Posterior vena cava (tissue), 2 donors: ENCODE results near the gene GPR75. TPM values are rescaled to one million over a fixed set of nuclear protein-coding genes. Genes with fewer than 3 reads are reported as not detected.
"Not testable (repeated sequence)": the region's sequence is repeated elsewhere in the genome, so short reads cannot be mapped to it uniquely, and the experiment has no call there.

ENCODE experiments used
- DNase-seq: peaks from one replicate; pipeline ENCODE4 v3.0.0-alpha.2; 2020; ENCODE audit warnings: low spot score
- intact Hi-C, 2 donors: fragments of 100-400 bp; cut with DNase I; formaldehyde crosslinking; loops; one replicate each; pipeline versions ENCODE4 v1.14.1 to v1.14.2; 2022 to 2023
- total RNA-seq, 2 donors: library from RNA; stranded (reverse); fragmentation: NEBNext Ultra II Directional; extraction: Animal tissue kit (Norgen Biotek cat#: 25700); gene quantifications; one replicate each; pipeline ENCODE4 v1.2.1, GENCODE V29; 2021
- donor health status: DM: yes; HTN: yes; CAD: no.
- donor health status: DM: yes; HTN: yes; CAD: no.

The GPR75 gene
- total RNA-seq, 2 donors from 2014 or later: 1.7 to 2.1 TPM

DNA sequence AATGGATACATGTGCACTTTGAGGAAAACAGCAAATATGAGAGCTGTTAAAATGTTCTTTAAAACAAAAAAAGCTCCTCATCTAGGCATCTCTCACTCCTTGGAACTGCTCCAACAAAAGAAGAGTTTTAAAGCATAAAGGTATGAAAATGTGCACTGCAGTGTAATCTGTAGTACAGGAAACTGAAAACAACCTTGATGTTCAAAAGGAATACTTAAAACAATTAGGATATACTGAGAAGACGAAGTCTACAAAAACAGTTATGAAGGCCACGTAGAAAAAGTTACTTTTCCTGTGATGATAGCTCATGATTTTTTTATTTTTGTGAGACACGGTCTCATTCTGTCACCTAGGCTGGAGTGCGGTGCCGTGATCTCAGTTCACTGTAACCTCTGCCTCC is 2.1 kb upstream of the GPR75 start:
- intact Hi-C loops: no loop called here

DNA sequence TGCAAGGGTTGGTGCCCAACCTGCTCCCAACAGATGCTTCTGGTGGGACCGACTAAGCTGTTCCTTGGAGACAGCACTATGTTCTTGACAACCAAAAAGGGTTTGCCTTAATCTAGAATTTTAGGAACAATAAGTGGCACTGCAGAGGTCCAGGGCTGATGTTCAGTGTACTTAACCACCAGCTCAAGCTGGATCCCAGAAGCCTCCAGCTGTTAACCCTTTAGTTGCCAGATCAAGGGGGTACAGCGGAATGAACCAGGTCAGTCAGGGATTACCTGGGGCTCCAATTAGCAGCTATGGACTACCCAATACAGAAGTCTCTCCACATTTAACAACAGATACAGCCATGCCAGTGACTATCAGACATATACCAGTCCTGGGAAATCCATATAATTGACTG is 3.5 kb downstream of the GPR75 start:
- DNase-seq: no peak
- intact Hi-C loops: no loop called here

More for the DNA sequence above, 2.1 kb upstream of the GPR75 start:
- DNase-seq: no peak

DNA sequence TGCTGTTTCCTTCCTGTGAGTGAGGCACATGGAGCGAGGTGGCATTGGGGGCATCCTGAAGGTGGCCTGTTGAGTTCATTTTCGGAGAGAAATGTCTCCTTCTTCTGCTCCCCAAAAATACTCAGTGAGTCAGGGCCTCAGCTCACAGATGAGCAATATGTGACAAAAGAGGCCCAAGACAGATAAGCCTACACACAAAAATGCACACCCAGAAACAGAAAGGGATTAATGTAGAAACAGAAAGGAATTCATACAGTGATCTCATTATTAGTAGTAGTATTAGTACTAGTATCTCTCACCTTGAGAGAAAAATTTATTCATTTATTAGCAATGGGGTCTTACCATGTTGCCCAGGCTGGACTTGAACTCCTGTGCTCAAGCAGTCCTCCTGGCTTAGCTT is 5.1 kb downstream of the GPR75 start:
- no peak for DNase-seq
- intact Hi-C loops: no loop called here

DNA sequence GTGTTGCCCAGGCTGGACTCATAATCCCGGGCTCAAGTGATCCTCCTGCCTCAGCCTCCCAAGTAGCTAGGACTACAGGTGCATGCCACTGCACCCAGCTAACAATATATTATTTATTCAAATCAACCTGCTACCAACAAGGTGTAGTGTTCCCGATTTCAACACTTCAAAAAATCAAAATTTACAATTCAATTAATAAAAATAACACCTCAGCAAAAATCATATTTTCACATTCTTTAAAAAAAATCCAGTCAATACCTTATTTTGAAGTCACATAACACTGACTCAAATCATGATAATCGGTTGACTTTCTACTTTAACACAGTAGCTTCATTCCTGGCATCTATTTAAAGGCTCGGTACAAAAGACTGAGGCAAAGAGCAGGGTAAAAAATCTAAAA is 7.2 kb downstream of the GPR75 start:
- intact Hi-C loops: no loop called here

DNA sequence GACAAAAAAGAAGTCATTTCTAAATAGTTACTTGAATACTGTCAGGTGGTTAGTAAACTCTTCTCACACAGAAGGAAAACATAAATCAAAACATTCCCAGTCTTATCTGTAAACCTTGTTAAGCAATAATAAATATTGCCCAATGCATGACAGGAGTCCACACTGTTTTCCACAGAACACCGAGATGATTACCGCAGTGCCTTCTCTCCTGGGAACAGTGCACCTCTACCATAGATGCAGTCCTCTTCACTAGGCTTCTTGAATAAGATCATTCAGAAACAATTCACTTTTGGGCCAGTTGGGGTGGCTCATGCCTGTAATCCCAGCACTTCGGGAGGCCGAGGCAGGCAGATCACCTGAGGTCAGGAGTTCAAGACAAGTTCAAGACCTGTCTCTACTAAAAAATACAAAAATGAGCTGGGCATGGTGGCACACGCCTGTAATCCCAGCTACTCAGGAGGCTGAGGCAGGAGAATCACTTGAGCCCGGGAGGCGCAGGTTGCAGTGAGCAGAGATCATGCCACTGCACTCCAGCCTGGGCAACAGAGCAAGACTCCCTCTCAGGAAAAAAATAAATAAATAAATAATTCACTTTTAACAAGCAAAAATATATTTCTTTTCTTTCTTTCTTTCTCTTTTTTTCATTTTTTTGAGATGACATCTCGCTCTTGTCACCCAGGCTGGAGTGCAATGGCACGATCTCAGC is 8.6 kb downstream of the GPR75 start:
- DNase-seq, intact Hi-C loops: not testable (repeated sequence)

More for the DNA sequence above, 7.2 kb downstream of the GPR75 start:
- DNase-seq: no peak

DNA sequence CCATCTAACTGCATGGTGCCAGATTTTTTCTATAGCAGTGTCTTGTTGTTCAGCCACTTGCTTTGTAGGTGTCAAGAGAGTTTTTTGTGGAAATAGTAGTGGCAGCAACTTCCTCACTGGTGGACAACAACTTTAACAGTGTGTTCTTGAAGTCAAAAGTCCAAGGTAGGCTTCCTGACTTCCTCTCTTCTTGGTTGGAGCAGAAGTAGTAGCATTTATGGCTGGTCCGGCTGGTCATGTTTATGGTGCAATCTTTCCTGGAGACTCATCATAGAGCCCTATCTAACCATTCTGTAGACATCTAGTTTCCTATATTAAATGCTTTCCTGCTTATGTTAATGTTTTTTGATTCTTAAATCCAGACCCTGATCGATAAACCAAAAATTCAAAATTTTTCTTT is 11.7 kb downstream of the GPR75 start:
- intact Hi-C loops: no loop called here

DNA sequence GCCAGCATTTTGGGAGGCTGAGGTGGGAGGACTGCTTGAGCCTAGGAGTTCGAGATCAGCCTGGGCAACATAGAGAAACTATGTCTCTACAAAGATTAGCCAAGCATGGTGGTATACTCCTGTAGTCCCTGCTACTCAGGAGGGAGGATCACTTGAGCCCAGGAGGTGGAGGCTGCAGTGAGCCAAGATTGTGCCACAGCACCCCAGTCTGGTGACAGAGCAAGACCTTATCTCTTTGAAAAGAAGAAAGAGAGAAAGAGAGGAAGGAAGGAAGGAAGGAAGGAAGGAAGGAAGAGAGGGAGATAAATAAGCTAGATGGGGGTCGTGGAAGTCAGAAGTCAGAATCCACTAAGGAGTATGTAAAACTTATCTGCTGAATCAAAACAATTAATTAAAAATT is 16.2 kb downstream of the GPR75 start:
- intact Hi-C loops: no loop called here

More for the DNA sequence above, 11.7 kb downstream of the GPR75 start:
- DNase-seq: no peak

DNA sequence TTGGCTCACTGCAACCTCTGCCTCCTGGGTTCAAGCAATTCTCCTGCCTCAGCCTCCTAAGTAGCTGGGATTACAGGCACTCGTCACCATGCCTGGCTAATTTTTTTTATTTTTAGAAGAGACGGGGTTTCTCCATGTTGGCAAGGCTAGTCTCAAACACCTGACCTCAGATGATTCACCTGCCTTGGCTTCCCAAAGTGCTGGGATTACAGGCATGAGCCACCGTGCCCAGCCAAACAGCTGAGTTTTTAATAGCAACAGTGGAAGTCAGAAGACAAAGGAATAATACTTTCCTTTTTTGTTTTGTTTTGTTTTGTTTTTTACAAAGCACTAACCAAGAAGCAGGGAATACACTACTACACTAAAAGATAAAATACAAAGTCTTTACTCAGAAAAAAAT is 16.9 kb downstream of the GPR75 start:
- intact Hi-C loops: no loop called here
- DNase-seq: no peak

More for the DNA sequence above, 16.2 kb downstream of the GPR75 start:
- DNase-seq: no peak

DNA sequence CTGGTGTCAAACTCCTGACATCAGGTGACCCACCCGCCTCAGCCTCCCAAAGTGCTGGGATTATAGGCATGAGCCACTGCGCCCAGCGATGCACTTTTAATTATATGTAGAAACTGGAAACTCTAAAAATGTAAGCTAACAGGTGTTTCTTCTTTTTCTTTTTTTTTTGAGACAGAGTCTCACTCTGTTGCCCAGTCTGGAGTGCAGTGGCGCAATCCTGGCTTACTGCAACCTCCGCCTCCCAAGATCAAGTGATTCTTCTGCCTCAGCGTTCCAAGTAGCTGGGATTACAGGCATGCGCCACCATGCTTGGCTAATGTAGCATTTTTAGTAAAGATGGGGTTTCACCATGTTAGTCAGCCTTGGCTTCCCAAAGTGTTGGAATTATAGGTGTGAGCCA is 18.1 kb downstream of the GPR75 start:
- intact Hi-C loops, DNase-seq: not testable (repeated sequence)

DNA sequence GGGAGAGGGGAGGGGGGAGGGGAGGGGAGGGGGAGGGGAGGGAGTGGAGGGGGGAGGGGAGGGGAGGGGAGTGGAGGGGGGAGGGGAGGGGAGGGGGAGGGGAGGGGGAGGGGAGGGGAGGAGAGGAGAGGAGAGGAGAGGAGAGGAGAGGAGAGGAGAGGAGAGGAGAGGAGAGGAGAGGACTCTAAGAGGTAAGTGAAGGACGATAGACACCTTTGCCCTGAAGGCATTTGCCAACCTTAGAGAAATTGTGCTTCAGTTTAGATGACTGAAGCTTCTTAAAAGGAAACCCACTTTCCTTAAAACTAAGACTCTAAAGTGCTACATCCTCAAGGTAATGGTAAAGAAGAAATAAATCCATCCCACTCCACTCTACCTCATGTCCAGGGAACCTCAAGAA is 19.2 kb downstream of the GPR75 start:
- intact Hi-C loops: no loop called here
- no peak for DNase-seq

DNA sequence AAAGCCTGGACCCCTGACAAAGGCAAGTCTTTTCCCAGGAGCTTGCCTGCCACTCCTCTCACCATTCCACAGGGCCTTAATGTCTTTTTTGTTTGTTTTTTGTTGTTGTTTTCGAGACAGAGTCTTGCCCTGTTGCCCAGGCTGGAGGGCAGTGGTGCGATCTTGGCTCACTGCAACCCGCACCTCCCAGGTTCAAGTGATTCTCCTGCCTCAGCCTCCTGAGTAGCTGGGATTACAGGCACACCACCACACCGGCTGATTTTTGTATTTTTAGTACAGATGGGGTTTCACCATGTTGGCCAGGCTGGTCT is 29.8 kb downstream of the GPR75 start:
- intact Hi-C loops, DNase-seq: not testable (repeated sequence)

DNA sequence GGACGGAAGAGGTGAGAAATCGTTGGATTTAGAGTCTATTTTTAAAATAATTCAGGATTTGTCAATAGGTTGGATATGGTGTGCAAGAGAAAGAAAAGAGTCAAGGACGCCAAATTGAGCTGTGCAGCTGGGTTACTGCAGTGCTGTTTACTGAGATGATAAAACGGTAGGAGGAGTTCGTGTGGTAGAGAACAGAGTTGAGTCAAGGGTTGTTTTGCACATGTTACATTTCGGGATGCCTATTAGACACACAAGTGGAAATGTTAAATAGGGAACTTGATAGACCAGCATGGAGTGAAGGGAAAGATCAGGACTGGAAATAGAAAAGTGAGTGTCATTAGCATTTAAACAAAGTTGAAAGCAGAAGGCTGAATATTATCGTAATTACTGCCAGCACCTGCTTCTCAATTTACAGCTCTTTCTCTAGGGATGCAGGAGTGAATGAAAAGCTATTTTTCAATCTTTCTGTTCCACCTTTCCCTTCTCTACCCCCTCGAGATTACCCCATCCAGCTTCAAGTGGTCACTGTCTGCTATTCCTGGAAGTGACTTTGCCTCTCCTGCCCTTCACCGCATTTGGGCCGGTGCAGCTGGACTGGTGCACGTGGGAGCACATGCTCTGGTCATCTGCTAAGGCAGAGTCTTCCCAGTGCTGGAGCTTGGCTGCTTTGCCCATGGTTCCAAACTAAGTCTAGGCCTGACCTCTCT is 30.3 kb downstream of the GPR75 start:
- intact Hi-C loops: no loop called here
- DNase-seq: no peak

DNA sequence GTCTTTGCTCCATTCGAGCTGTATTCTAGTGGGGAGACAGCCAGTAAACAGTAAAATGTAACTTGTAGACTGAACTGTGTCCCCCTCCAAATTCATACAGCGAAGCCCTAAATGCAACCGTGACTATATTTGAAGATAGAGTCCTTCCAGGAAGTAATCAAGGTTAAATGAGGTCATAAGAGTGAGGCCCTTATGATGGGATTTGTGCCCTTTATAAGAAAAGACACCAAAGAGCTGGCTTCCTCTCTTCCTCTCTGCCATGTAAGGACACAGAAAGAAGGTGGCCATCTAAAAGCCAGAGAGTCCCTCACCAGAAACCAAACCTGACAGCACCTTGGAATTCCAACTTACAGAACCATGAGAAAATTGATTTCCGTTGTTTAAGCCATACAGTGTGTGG is 31.4 kb downstream of the GPR75 start:
- no peak for DNase-seq
- intact Hi-C loops: no loop called here

DNA sequence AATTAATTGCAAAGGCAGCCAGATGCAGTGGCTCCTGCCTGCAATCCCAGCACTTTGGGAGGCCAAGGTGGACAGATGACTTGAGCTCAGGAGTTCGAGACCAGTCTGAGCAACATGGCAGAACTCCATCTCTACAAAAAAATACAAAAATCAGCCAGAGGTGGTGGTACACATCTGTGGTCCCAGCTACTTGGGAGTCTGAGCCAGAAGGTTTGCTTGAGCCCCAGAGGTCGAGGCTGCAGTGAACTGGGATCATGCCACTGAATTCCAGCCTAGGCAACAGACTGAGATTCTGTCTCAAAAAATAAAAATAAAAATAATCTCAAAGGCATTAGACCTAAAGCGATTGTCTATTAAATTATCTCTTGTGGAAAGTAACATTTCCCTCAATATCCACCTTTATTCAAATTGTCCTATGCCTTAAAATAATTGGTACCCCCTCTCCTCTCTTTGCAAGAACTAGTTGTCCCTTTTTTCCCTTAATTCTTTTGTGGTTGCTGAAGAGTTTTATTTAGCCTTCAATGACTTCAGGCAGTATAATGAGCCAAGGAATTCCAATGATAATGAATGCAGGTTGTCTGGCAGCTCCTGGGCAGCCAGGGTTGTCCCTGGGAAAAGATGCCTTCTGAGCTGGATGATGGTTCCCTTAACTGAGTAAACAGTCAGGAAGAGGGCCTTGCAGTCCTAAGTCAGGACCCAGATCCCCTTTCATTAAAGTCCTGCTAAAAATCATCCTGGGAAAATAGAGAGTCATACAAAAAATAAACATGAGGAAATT is 32.2 kb downstream of the GPR75 start:
- intact Hi-C loops: no loop called here
- no peak for DNase-seq

DNA sequence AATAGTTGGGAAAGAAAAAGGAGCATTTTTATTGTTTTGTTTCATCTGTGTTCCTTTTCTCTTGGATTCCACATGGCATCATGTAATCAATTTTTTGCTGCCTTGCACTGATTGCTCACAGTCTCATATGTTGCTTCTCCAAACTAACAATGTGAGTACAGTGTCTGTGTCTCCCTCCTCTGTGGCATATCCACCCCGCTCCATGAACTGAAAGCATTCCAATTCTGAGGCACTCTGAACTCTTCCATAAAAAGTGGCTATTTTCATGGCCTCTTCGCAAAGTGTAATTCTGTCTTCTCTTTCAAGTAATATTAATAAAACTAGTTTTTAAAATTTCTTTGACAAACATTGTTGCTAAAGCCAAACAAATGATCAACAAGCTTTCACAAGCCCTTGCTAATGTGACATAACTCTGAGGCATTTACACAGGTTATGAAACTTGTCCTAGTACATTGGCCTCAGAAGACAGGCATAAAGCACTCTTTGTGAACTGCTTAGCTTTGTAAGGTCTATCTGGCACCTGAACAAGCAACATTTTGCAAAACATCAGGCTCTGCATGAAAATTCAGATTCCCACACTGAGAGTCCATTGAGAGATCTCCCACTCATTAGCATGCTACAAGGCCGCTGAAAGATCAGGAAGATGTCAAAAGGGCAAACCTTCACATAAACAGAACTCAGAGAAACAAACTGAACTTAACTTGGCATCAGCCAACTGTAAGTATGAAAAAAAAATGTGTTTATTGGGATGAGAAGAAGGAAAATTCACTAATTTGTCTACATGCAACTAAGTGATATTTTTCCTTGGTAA is 33.0 kb downstream of the GPR75 start:
- no peak for DNase-seq
- intact Hi-C loops: no loop called here

DNA sequence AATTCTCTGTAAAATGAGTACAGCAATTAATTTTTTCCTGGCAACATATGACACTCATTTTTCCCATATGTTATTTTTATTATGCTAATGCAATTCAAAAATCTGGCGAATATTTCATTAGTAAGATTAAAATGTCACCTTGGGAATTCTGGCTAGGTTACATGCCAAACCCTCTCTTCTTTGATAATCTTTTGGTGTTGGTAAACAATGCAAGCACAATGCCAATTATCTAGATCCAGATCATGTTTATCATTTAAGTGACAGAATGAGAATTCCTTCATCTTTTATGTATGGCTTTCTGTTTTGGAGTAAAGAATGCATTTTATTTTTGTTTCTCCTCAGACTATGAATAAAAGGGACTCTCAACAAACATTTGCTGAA is 33.7 kb downstream of the GPR75 start:
- intact Hi-C loops: no loop called here
- DNase-seq: no peak

DNA sequence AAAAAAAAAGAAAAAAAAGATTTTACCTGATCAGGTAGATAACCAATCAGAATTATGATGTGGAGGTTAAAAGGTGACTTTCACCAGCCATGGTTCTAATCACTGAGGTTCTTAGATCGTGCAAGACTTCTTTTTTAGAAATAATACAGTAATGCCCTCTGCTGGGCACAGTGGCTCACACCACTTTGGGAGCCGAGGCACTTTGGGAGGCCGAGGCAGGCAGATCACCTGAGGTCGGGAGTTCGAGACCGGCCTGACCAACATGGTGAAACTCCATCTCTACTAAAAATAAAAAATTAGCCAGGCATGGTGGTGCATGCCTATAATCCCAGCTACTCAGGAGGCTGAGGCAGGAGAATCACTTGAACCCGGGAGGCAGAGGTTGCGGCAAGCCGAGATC is 36.1 kb downstream of the GPR75 start:
- intact Hi-C loops, DNase-seq: not testable (repeated sequence)

DNA sequence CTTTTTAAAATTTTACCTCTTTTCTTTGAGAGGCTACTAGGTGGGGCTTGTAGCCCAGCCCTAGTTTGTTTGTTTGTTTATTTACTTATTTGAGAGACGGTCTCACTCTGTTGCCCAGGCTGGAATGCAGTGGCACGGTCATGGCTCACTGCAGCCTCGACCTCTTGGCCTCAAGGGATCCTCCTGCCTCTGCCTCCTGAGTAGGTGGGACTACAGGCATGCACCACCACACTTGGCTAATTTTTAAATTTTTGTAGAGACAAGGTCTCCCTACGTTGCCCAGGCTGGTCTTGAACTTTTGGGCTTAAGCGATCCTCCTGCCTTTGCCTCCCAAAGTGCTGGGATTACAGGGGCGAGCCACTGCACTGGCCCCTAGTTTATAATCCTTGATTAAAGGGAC is 38.0 kb downstream of the GPR75 start:
- intact Hi-C loops: no loop called here
- DNase-seq: no peak

DNA sequence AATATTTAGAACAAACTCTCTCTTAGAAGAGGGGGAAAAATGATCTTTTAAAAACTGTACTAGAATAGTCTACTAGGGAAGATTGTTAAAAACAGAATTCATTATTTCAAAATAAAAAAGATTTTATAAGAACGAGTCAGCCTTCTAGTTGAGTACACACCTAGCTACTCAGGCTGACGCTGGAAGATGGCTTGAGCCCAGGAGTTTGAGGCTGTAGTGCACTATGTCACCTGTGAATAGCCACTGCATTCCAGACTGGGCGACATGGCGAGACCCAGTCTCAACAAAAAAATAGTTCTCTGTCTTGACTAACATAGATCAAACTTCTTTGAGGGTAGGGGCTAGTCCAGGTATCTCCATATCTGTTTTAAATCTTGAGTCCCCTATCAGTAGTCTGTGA is 39.1 kb downstream of the GPR75 start:
- intact Hi-C loops: no loop called here
- DNase-seq: no peak

DNA sequence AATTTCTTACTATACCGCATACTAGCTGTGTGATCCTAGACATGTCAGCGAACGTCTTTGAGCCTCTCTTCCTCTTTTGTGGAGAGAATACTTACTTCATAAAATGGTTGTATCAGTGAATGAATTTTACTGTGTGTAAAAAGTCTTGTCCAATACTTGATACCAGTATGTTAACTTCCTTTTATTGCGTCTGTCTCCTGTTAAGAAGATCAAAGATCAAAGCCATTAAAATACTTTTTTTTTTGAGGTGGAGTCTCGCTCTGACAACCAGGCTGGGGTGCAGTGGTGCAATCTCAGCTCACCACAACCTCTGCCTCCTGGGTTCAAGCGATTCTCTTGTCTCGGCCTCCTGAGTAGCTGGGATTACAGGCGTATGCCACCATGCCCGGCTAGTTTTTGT is 39.7 kb downstream of the GPR75 start:
- intact Hi-C loops: no loop called here
- no peak for DNase-seq
